WTC11 (cell line): ENCODE measurements around the gene HPSE2.

Experiments used
- CTCF ChIP-seq: fragments of 200-600 bp; IDR thresholded peaks from 2 replicates; pipeline ENCODE4 v1.8.0; 2022; ENCODE audit warnings: antibody characterized with exemption
- E2F1 ChIP-seq: sonication (generic); formaldehyde crosslinking; IDR thresholded peaks from 2 replicates; pipeline ENCODE4 v1.8.0; 2022; ENCODE audit warnings: mild to moderate bottlenecking, missing genetic modification reagents
- GABPB1 ChIP-seq: sonication (generic); formaldehyde crosslinking; IDR thresholded peaks from 2 replicates; pipeline ENCODE4 v1.8.1; 2023; ENCODE audit warnings: mild to moderate bottlenecking, missing genetic modification reagents
- MAX ChIP-seq: sonication (generic); formaldehyde crosslinking; IDR thresholded peaks from 2 replicates; pipeline ENCODE4 v1.8.0; 2022; ENCODE audit warnings: mild to moderate bottlenecking, missing genetic modification reagents
- SMAD3 ChIP-seq: sonication (generic); formaldehyde crosslinking; IDR thresholded peaks from 2 replicates; pipeline ENCODE4 v1.8.0; 2022; ENCODE audit warnings: missing genetic modification reagents, mild to moderate bottlenecking, borderline replicate concordance

GRCh38 chr10:98861962-98862361, 373.7 kb downstream of the HPSE2 start:
- TF ChIP-seq E2F1: no peak
- no peak for TF ChIP-seq CTCF
- no peak for TF ChIP-seq SMAD3 (CRISPR knock-in tag)
- no peak for TF ChIP-seq MAX (CRISPR knock-in tag)
- no peak for TF ChIP-seq GABPB1 (CRISPR knock-in tag)
